ENCODE measurements around the gene MLLT3. TPM values are rescaled to one million over a fixed set of nuclear protein-coding genes. Genes with fewer than 3 reads are reported as not detected.

The MLLT3 gene

DNA sequence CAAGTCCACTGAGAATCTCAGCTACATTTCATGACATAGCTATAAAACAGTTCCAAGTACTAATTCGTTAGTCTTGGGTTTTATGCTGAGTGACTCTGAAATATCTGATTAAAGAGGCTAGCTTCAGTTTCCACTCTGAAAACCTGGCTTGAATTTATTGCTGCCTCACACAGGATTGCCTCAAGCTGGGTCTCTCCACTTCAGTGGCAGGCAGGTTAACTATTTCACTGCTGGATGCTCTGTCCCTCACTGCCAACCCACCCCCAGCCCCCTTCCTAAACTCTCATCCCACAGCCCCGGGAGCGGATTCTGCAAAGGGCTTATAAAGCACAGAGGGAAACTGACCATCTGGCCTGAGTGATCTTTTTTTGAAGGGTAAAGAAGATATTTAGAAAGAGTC lies 318.3 kb downstream of the MLLT3 start:
- no peak overlapping the region for H3K4me3 ChIP-seq (ENCODE audit: low read length)
- no peaks in the 10 kb centered on the region for H3K9me3 ChIP-seq (replicated peaks; ENCODE audit: low read length)
- no peak overlapping the region for H3K9ac ChIP-seq (ENCODE audit: low read depth, low read length)
- H3K36me3 ChIP-seq (ENCODE audit: insufficient read depth, low read length) = no peaks in the 10 kb centered on the region
- no peak overlapping the region for H3K4me2 ChIP-seq (ENCODE audit: low read length)
- no peaks in the 10 kb centered on the region for H3K27me3 ChIP-seq (ENCODE audit: control insufficient read depth, insufficient read depth, low read length)
- peaks cover 18% of the 10 kb centered on the region for H3K4me1 ChIP-seq (ENCODE audit: control insufficient read depth, insufficient read depth, low read length)

DNA sequence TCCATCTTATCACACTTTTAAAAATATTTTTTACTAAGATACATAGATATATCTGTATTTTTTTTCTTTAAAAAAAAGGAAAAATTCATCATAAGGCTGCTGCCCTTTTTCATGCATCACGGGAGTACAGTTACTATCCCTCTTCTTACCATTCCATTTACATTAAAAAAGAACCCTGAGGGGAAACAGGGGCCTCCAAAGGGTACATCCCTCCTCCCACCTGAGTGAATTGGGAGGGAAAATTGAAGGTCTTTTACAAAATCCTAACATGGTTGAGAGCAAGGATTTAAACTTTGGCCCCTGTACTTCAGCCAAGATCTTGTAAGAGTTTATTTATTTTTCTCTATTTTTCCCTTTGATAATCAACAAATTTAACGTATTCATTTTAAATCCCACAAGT lies 319.2 kb downstream of the MLLT3 start:
- Histone ChIP-seq H3K9me3 (replicated peaks; ENCODE audit: low read length) (no peaks in the 10 kb centered on the region), H3K4me1 (ENCODE audit: control insufficient read depth, insufficient read depth, low read length) (peaks cover 24% of the 10 kb centered on the region), H3K27me3 (ENCODE audit: control insufficient read depth, insufficient read depth, low read length) (no peaks in the 10 kb centered on the region), H3K9ac (ENCODE audit: low read depth, low read length) (no peak overlapping the region), H3K4me2 (ENCODE audit: low read length) (no peak overlapping the region), H3K36me3 (ENCODE audit: insufficient read depth, low read length) (no peaks in the 10 kb centered on the region), H3K4me3 (ENCODE audit: low read length) (no peak overlapping the region)

DNA sequence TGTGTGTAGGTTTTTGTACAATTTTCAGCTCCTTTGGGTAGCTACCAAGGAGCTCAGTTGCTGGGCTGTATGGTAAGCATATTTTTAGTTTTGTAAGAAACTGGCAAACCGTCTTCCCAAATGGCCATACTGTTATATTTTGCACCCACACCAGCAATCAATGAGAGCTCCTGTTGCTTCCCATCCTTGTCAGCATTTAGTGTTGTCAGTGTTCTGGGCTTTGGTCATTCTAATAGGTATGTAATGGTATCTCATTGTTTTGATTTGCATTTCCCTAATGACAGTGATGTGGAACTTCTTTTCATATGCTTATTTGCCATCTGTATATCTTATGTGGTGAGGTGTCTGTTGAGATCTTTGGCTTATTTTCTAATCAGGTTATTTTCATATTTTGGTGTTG lies 320.1 kb downstream of the MLLT3 start:
- no peak overlapping the region for H3K9ac ChIP-seq (ENCODE audit: low read depth, low read length)
- no peaks in the 10 kb centered on the region for H3K36me3 ChIP-seq (ENCODE audit: insufficient read depth, low read length)

DNA sequence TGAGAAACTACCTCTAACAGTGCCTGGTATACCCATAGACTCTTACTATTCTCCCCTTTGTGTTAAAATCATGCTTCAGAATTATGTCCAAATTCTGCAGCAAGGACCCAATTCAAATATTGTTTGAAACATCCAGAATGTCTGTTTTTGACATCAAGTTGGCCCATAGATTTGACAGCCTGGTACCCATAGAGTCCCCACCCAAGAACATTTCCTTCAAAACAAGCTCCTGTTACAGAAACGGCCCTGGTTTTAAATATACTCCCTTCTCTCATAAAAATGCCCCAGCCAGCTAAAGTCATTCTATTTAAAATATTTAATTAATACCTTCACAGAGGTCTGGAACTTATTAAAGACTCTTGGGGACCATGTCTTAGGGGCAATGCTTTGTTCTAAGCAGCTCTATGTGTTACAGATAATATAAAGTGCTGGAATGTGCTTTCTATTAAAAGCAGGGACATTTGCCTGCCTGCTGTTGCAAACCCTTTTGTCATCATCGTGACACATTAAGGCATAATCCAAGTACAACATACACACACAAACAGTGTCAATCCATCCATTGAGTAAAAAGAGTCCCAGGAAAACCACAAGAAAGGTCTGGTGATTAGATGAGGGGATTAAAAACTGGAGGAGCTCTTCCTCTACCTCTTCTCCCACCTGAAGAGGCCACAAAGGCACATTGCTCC lies 321.7 kb downstream of the MLLT3 start:
- no peaks in the 10 kb centered on the region for H3K9me3 ChIP-seq (replicated peaks; ENCODE audit: low read length)
- peaks cover 33% of the 10 kb centered on the region for H3K4me1 ChIP-seq (ENCODE audit: control insufficient read depth, insufficient read depth, low read length)

More for the DNA sequence above, 320.1 kb downstream of the MLLT3 start:
- H3K4me2 ChIP-seq (ENCODE audit: low read length) = no peak overlapping the region
- H3K4me3 ChIP-seq (ENCODE audit: low read length) = no peak overlapping the region
- H3K4me1 ChIP-seq (ENCODE audit: control insufficient read depth, insufficient read depth, low read length) = peaks cover 26% of the 10 kb centered on the region
- no peaks in the 10 kb centered on the region for H3K9me3 ChIP-seq (replicated peaks; ENCODE audit: low read length)
- no peaks in the 10 kb centered on the region for H3K27me3 ChIP-seq (ENCODE audit: control insufficient read depth, insufficient read depth, low read length)

DNA sequence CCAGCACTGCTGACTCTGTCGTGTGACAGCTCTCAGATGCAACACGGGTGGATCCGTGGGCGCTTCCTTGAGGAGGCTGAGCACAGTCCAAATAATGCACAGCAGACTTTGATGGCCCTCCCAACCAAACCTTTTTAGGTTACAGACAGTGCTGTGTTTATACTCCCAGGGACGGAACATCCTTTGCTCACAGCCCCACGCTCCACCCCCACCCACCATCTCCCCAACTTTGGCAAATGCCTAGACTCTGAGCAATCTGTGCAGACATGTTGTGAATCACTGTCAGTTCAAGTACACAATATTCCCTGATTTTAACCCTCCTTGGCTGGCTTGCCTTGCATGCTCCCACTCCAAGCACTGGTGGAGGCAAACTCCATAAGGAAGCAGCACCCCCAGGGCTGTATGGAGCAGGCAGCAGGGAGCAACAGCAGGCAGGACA lies 324.6 kb downstream of the MLLT3 start:
- no peaks in the 10 kb centered on the region for H3K36me3 ChIP-seq (ENCODE audit: insufficient read depth, low read length)

More for the DNA sequence above, 321.7 kb downstream of the MLLT3 start:
- Histone ChIP-seq H3K27me3 (ENCODE audit: control insufficient read depth, insufficient read depth, low read length) (no peaks in the 10 kb centered on the region), H3K4me3 (ENCODE audit: low read length) (no peak overlapping the region), H3K36me3 (ENCODE audit: insufficient read depth, low read length) (no peaks in the 10 kb centered on the region), H3K4me2 (ENCODE audit: low read length) (no peak overlapping the region), H3K9ac (ENCODE audit: low read depth, low read length) (no peak overlapping the region)

DNA sequence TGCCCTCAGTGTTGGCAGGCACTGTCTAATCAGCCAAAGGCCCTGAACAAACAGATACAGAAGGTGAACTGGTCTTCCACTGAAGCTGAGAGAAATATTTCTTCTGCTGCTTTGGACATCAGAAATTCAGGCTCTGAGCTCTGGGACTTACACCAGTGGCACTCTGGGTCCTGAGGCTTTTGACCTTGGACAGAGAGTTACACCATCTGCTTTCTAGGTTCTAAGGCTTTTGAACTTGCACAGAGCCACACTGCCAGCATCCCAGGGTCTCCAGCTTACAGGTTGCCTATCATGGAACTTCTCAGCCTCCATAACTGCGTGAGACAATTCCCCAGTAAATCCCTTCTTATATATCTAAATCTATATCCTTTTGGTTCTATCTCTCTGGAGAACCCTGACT lies 326.7 kb downstream of the MLLT3 start:
- no peaks in the 10 kb centered on the region for H3K36me3 ChIP-seq (ENCODE audit: insufficient read depth, low read length)
- H3K27me3 ChIP-seq (ENCODE audit: control insufficient read depth, insufficient read depth, low read length) = no peaks in the 10 kb centered on the region
- H3K4me3 ChIP-seq (ENCODE audit: low read length) = no peak overlapping the region
- H3K9me3 ChIP-seq (replicated peaks; ENCODE audit: low read length) = no peaks in the 10 kb centered on the region
- H3K4me2 ChIP-seq (ENCODE audit: low read length) = no peak overlapping the region
- no peak overlapping the region for H3K9ac ChIP-seq (ENCODE audit: low read depth, low read length)
- H3K4me1 ChIP-seq (ENCODE audit: control insufficient read depth, insufficient read depth, low read length) = peaks cover 27% of the 10 kb centered on the region

More for the DNA sequence above, 324.6 kb downstream of the MLLT3 start:
- no peak overlapping the region for H3K4me3 ChIP-seq (ENCODE audit: low read length)
- H3K9ac ChIP-seq (ENCODE audit: low read depth, low read length) = peak overlapping the region; percentile 49
- peak overlapping the region; percentile 64 for H3K4me2 ChIP-seq (ENCODE audit: low read length)
- H3K4me1 ChIP-seq (ENCODE audit: control insufficient read depth, insufficient read depth, low read length) = peaks cover 33% of the 10 kb centered on the region
- no peaks in the 10 kb centered on the region for H3K27me3 ChIP-seq (ENCODE audit: control insufficient read depth, insufficient read depth, low read length)
- H3K9me3 ChIP-seq (replicated peaks; ENCODE audit: low read length) = no peaks in the 10 kb centered on the region

DNA sequence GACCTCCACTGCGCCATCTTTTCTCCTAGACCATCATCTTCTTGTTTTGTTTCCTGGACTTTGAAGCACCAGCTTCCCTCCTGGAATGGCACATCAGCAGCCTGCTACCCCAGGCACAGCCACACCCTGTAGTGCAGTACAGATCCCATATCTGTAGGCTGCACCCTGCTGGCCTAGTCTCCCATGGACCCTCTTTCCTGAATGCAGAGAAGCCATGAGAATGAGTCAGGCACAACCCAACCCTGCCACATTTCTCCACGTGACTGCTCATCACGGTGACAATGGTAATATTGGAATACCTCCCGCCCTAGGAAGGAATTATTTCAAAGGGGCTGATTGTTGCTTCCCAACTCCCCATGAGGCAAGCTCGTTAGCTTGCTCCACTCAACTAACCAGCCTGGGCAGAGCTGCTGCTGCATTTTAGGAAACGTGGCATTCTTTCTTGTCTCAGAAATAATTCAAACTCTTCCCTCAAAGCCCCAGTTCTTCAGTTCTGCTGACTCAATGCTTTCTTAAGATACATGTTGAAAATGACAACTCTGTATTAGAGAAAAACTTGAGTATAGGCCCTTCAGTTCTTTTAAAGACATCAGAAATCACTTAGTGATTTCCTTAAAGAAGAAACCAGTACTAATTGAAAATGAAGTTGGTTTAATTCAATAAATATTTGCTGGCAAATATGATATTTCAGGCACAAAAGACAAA lies 328.1 kb downstream of the MLLT3 start:
- Histone ChIP-seq H3K4me2 (ENCODE audit: low read length) (no peak overlapping the region), H3K36me3 (ENCODE audit: insufficient read depth, low read length) (no peaks in the 10 kb centered on the region), H3K27me3 (ENCODE audit: control insufficient read depth, insufficient read depth, low read length) (no peaks in the 10 kb centered on the region), H3K9me3 (replicated peaks; ENCODE audit: low read length) (no peaks in the 10 kb centered on the region), H3K9ac (ENCODE audit: low read depth, low read length) (no peak overlapping the region), H3K4me3 (ENCODE audit: low read length) (no peak overlapping the region), H3K4me1 (ENCODE audit: control insufficient read depth, insufficient read depth, low read length) (peaks cover 23% of the 10 kb centered on the region)

DNA sequence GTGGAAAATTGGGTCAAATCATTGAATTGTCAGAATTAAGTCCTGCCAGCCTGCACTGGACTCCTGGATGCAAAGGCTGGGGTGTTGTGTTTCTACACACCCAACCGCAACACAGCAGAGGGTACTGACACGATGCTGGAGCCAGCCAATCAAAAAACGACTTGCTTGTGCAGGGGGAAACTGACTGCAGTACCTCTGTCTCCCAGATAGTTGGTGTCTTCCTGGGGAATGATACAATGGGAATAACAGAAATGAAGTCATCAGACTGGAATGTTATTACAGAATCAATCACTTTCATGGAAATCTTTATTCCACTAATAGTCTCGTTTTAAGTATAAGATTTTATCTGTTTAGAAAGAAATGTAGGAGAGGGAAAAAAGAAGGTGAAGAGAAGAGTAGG lies 330.3 kb downstream of the MLLT3 start:
- H3K4me1 ChIP-seq (ENCODE audit: control insufficient read depth, insufficient read depth, low read length) = peaks cover 7% of the 10 kb centered on the region
- no peaks in the 10 kb centered on the region for H3K9me3 ChIP-seq (replicated peaks; ENCODE audit: low read length)
- no peak overlapping the region for H3K4me3 ChIP-seq (ENCODE audit: low read length)
- no peaks in the 10 kb centered on the region for H3K36me3 ChIP-seq (ENCODE audit: insufficient read depth, low read length)
- no peak overlapping the region for H3K4me2 ChIP-seq (ENCODE audit: low read length)
- no peaks in the 10 kb centered on the region for H3K27me3 ChIP-seq (ENCODE audit: control insufficient read depth, insufficient read depth, low read length)
- H3K9ac ChIP-seq (ENCODE audit: low read depth, low read length) = no peak overlapping the region

Small RNA genes lying within 50 kb of the gene (small RNA-seq; reads per million reads assigned to genes)
- gene MIR4473 (1.3 reads per million, percentile 44 among the genes with 10 or more reads in this experiment), gene MIR4474 (not detected), gene RNU4-26P (not detected)

Measured in skeletal muscle satellite cell (primary cell).